ENCODE results near the gene PEG3.
"Not testable (repeated sequence)": the region's sequence is repeated elsewhere in the genome, so short reads cannot be mapped to it uniquely, and the experiment has no call there.

Gene PEG3

DNA sequence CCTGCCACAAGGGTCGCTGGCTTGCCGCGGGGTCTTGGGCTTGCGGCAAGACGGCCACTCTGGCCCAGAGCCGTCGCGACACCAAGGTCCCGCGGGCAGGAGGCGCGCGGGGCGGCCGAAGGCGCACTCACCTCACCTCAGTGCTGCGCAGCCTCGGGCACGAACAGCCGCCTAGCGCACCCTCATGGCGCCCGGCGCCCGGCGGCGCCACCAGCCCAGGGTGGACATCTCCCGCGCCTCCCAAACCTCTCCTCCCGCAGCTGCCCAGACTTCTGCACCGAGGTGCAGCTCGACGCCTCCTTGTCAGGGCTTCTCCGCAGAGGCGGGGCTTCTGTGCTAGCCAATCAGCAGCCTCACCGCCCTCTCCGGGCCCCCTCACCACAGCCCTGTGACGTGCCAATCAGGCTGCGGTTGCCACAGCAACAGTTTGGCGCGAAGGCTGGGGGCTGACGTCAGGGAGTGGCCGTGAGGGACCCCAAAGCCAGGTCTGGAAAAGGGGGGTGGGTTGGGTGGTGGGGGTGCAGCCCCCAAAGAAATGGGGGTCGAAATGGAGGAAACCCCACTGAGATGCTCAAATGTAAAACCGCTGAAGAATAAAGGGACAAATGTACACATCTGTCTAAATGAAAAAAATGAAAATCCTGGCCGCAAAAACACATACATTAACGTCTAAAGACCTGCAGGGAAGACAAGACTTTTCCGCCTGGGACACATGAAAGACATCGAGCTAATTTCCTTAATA lies at the start of gene PEG3, which contains the start of gene ZIM2:
TSS of gene PEG3 (minus strand) at position 276 of the 742 bp plus-strand sequence. CDS start 16,071 bp downstream, outside the sequence.
TSS of gene ZIM2 (minus strand) at position 276 of the 742 bp plus-strand sequence. CDS start 16,449 bp downstream, outside the sequence.
- no peak for DNase-seq (ENCODE audit: low read depth in 2 of 2)

DNA sequence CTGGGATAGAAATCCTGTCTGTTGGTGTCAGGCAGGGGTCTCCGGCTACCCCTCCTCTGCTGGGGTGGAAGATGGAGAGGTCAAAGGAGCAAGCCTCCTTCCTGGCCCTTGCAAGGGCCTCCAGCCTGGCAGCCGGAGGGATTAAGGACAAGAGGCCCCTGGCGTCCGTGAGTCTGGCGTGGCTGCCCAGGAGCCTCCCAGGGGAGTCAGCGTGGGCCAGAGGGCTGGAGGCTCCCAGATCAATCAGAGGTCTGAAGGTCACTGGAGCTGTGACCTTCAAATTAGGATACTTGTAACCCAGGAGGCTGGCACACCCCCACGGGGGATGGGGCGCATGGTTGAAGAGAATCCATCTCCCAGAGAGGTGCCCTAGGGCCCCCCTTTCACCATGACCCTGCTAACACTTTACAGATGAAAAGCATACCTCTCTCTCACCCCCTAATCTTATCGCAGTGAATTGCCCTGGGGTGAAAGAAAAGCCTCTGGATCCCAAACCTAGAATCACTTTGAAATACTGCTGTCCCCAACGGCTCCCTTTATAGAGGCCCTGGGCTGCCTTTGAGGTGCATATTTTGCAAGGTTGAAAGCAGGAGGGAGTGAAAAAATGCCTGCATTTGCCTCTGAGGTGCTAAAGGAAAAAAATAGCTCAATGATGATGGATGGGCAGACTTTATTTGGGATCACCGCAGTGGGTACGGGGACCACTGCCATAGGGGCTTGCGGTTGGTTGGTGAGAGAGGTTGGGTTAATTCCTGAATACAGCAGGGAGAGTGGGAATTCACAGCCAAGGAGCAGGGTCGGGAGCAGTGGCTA lies 44.9 kb upstream of the PEG3 start:
- DNase-seq (ENCODE audit: low read depth in 2 of 2): no peak

DNA sequence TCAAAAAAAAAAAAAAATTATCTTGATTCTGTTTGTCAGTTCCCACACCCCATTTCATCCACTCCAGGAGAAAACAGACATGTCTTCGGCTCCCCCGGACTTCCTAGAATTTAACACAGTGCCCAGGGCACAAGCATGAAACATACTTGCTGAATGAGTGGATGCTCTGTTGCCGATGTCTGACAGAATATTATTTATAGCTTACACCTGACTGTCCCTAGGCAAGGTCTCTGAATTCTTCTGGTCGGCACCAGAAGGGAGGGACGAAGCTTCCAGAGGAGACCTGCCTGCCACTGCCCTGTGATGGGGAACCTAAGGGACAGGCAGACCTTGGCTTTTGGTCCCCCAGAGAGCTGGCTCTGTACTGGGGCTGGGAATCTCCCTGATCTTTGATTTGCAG lies 43.9 kb upstream of the PEG3 start:
- no peak for DNase-seq (ENCODE audit: low read depth in 2 of 2)

DNA sequence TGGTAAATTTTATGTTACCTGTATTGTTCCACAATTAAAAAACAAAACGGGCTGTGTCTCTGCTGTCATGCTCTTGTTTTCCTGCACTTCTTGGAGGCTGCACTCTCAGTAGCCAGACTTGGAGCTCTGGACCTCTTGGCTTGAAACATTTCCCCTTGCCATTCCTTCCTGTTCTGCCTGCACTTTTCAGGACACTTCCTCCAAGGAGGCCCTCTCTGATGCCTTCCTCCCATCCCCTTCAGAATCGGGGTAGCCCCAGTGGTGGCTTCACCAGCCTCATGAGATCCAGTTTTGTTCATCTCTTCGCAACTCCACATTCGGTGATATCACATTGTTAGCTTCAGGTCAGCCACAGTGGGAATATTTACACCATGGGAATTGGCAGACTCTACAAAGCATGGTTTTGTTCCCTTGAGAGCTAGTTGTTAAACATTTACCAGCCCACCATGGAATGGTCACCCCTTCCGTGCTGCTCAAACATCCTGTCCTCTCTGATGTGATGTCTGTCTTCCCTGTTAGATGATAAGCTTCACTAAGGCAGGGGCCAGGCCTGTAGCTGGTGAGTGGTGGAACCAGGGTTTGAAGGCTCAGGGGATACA lies 40.2 kb upstream of the PEG3 start:
- DNase-seq (ENCODE audit: low read depth in 2 of 2): no peak

DNA sequence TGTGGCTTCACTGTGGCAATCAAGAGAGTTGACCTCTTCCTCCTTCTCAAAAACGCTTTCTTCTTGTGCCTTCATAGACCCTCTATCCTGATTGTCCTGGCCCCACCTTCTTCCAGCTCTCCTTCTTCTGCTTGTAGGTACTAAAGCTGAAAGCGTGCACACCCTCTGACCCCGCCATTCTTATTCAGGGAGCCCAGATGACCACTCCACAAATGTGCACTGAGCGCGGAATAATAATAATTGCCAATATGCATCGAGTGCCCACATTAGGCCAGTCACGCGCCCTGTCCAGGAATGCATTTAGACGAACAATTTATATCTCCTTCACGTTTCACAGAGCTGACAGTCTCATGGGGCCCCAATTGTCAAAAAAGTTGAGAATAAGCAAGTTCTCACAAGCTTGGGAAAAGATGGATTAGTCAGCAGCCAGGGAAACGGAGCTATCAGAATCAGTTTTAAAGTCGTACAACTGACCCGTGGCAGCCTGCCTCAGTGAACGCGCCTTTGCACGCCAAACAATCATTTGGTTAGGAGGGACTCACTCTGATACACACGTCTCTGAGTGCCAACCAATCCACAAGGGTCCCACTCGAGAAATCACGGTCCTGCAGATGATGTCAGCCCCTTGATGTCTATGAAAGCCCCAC lies 36.7 kb upstream of the PEG3 start:
- no peak for DNase-seq (ENCODE audit: low read depth in 2 of 2)

DNA sequence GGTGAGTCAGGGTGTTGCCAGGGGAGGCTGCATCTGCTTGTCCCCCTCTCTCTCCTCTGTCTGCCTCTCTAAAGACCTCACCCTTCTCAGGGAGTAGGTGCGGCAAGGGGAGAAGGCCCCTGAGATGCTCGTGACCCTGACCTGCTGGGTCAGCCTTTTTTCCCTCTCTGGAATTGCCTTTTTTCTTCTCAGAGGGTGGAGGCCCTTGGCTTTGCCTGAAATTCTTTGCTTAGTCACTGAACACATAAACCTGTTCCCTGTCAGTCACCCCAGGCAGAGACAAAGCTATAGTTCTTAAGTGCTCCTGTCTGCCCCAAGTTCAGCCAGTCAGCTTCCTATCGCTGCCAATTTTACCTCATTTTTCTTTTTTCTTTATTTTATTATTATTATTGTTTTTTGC lies 35.2 kb upstream of the PEG3 start:
- no peak for DNase-seq (ENCODE audit: low read depth in 2 of 2)

DNA sequence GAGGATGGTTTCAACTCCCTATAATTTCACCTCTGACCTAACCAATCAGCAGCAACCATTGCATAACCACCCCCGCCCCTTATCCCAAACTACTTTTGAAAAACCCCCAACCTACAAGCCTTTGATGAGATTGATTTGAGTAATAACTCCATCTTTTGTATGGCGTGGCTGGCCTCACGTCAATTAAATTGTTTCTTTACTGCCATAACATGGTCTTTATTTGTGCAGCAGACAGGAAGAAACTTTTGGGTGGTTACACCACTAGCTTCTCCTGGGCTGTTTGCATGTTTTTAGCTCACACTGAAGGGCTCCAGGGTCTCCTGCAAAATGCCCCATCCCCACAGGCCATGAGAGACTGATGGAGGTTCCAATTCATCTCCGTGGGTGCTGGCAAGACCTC lies 34.0 kb upstream of the PEG3 start:
- DNase-seq (ENCODE audit: low read depth in 2 of 2): no peak

DNA sequence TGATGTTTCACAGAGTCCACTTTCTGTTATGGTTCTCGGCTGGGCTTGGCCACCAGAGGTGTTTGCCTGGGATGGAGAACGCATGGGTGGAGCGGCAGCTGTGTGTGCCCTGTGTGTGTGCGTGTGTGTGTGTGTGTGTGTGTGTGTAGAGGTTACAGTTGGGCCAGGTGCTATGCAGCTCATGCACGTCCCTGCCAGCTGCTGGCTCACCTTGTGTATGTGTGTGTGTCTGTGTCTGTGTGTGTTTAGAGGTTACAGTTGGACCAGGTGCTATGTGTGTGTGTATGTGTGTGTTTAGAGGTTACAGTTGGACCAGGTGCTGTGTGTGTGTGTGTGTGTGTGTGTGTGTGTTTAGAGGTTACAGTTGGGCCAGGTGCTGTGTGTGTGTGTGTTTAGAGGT lies 33.0 kb upstream of the PEG3 start:
- no peak for DNase-seq (ENCODE audit: low read depth in 2 of 2)

DNA sequence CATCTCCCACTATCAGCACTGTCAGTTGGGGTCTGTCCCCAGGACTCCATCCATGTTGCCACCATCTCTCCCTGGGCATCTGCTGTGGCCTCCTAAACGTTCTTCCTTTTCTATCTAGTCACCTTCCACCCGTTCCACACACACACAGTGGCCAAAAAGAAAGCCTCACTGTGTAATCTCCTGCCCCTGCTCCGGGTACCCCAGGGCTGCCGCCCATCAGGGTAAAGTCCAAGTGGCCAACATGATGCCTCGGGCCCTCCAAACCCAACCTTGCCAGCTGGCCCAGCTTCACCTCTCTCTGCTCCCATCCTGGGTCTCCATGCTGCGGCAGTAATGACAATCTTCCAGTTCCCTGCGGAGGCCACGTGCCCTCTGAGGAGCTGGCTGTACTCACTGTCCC lies 29.4 kb upstream of the PEG3 start:
- DNase-seq (ENCODE audit: low read depth in 2 of 2): no peak

DNA sequence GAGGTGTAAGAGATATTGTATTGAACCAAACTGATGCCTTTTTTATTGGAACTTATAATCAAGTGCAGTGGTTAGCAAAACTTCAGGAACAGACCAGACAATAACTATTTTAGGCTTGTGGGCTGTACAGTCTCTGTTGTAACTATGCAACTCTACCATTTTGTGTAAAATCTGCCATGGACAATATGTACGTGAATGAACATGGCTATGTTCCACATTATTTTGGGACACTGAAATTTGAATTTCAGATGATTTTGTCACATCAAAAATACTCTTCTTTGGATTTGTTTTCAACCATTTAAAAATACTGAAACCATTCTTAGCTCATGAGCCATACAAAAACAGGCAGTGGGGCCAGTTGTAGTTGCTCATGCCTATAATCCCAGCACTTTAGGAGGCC lies 27.9 kb upstream of the PEG3 start:
- no peak for DNase-seq (ENCODE audit: low read depth in 2 of 2)

DNA sequence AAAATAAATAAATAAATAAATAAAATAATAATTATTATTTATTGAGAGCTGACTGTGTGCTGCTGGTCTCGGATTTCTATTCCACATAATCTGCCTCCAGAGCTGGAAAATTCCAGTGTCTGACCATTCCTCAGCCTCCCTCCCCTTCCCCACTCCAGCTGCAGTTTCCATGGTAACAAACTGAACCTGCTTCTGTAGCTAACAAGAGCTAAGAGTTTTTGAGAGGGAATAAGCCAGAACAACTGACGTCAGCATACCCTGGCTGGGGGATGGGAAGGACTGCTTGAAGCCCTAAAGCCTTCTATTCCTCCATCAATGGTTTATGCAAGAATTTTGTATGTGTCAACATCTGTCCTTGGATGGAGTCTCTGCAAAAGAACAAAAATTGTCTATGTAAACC lies 26.0 kb upstream of the PEG3 start:
- no peak for DNase-seq (ENCODE audit: low read depth in 2 of 2)

DNA sequence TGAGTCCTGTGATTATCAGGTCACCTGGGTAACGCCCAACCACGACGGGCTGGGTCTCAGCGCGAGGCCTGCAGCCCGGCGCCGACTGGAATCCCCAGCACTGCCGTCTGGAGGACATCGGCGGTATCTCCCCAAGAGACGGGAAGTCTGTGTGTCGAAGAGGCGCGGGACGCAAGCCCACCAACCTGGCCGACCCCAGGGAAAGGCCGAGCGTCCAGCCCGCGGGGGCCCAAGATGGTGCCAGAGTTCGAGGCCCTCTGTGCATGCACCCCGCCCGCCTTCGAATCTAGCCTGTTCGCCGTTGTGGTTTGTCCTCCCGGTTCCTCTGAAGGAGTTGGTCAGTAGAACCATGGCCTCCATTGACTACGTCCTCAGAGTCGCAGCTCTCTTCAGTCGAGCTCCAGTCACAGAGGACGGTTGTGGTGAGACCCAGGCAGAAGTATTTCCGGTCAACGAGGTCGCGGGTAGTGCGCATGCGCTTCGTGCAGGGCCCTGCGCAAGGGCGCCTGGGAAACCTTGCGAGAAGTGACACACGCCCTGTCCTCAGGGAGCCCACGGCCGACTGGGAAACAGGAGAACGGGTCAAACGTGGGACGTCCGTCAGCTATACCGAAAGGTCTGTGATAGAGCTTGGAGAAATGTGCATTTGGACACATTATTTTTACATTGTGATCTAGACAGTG lies 24.1 kb upstream of the PEG3 start:
- no peak for DNase-seq (ENCODE audit: low read depth in 2 of 2)

DNA sequence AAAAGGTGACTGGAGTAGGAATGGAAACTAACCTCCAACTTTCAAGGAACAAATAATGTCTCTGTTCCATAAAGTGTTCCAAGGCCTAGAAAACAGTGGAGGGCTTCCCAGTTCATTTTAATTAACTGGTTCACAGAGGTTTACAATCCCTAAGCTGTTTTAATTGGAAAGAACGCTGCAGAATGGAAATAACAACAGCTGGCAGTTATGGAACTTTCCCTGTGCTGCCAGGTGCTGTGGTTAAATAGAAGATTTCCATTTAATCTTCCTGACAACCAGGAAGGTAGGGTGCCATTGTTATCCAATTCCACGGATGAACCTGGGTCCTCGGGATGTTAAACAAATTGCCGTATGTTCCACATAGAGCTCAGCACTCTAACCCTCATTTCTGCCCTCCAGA lies 22.2 kb upstream of the PEG3 start:
- no peak for DNase-seq (ENCODE audit: low read depth in 2 of 2)

DNA sequence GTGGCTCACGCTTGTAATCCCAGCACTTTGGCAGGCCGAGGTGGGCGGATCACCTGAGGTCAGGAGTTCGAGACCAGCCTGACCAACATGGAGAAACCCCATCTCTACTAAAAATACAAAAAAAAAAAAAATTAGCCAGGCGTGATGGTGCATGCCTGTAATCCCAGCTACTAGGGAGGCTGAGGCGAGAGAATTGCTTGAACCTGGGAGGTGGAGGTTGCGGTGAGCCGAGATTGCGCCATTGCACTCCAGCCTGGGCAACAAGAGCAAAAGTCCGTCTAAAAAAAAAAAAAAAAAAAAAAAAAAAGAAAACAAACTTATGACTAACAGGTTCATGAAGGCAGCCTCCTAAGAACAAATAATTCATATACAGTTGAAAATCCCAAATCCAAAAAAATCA lies 19.9 kb upstream of the PEG3 start:
- DNase-seq (ENCODE audit: low read depth in 2 of 2): not testable (repeated sequence)

DNA sequence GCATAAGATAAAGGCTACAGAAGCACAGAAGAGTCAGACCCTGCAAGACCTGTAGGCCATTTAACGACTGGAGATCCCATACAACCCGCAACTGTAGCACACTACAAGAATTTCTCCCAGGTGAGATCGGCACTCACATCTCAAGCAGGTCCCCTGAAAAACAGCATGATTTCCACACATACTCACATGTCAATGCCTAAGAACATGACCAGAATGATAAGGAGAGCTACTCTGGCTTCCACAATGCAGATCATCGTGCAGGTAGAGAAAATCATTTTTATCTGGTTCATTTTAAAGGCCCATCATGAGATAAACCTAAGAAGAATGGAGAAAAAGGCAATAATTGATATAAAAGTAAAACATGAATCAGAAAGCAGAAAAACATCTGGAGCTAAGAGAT lies 17.5 kb upstream of the PEG3 start:
- DNase-seq (ENCODE audit: low read depth in 2 of 2): no peak

DNA sequence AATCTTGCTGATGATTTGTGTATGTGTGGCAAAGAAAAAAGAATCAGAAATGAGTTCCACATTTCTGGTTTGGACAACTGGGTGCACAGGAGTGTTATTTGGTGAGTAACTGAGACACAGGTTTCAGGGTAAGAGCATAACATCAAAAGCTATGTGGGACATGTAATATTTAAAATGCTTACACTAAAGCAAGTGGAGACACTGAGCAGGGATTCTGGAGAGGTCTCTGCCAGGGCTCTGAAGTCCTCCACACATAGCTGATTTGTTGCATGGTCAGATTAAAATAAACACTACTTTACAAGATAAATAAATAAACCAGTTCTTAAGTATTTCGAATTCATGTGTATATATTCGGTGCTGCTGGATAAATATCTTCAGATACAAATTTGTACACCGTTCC lies 16.3 kb upstream of the PEG3 start:
- no peak for DNase-seq (ENCODE audit: low read depth in 2 of 2)

DNA sequence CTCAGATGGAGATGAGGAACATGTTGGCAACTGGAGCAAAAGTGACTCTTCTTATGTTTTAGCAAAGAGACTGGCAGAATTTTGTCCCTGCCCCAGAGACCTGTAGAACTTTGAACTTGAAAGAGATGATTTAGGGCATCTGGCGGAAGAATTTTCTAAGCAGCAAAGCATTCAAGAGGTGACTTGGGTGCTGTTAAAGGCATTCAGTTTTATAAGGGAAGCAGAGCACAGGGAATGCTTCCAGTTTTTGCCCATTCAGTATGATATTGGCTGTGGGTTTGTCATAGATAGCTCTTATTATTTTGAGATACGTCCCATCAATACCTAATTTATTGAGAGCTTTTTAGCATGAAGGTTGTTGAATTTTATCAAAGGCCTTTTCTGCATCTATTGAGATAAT lies 11.8 kb upstream of the PEG3 start:
- DNase-seq (ENCODE audit: low read depth in 2 of 2): not testable (repeated sequence)

DNA sequence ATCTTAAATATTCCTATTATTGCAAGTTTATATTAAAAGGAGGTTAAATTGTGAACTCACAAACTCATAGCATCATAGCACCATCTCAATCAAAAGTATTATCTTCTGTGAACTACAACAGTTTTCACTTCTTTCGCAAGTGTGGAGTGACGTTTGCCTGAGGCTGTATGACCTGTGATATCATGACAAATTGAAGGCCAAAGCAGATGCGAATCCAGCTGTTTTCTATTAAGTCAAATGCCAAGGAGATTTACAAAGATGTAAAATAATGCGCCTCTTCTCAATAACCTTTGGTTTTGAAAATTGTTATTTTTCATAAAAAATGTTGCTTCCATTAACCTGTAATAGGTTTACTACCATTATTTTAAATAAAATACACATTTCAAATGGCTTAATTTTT lies 7.6 kb upstream of the PEG3 start:
- DNase-seq (ENCODE audit: low read depth in 2 of 2): no peak

DNA sequence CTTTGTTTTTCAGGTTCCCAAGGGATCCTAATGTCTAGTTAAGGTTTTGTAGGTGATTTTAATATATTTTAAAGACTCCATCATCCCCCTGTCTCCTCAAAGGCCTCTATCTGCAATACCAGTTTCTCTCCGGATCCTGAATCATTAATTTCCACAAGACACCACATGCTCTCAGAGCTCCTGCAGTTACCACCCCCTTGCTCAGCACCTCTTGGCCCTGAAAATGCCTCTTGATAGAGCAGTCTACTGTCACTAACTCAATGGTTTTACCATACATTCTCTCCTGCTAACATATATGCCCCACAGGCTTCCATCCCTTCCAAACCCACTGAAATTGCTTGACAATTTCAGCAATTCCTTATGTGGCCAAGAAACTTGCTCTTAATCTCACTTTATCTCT lies 1.9 kb upstream of the PEG3 start:
- no peak for DNase-seq (ENCODE audit: low read depth in 2 of 2)

DNA sequence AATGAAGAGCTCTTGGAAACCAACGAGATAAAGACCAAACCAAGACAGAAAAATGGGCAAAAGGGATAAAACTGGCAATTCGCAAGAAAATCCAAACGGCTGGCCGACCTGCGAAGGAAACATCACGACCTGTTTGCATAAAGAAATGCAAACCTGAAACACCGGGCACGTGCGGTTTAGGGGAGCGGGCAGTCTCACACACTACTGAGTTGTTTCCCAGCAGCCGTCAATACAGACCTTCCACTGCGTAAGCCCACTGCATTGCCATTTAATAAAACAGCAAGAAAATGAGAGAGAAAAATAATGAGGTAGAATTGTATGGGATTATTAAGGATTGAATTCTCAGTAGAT lies 642 bp upstream of the PEG3 start:
- DNase-seq (ENCODE audit: low read depth in 2 of 2): no peak

DNA sequence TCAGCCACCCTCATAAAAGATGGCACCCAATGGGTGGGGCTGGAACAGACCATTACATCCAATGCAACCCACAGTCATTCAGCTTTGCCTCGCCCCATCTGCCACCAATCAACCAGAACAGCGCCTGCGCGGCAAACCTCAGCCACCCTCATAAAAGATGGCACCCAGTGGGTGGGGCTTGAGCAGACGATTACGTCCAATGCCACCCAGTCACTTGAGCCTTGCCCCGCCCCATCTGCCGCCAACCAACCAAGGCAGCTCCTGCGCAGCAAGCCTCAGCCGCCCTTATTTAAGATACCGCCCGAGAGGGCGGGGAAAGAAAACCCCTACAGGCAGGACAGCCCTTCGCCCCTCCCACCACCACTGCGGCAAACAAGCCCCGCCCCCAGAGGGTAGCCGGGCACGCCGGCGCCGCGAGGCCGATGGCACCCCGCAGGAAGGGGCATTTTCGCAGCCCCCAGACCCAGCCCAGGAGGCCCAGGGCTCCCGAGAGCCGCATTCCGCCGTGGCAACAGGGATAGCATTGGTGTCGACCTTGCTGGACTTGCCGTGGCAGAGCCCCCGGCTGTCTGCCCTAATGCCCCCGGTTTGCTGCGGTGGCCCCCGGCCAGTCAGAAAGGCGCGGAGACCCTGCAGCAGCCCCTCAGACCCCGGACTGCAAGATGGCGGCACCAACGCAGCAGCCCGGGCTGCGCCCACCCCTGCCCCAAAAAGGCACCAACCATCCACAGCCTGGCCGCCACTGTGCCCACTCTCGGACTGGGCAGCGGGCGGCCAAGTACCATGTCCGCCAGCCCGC lies 675 bp downstream of the PEG3 start:
- DNase-seq (ENCODE audit: low read depth in 2 of 2): no peak

All from stimulated activated CD4-positive, alpha-beta T cell treated with anti-CD3 and anti-CD28 coated beads, Interleukin-1b, Interleukin-23, amount 100 ng/mL, for 1 hour (primary cell).